AG09309 (cell line): ENCODE results near the gene CNNM2.

ENCODE experiments used
- DNase-seq: peaks from one replicate; pipeline ENCODE4 v3.0.0-alpha.2; 2010; ENCODE audit warnings: low read depth
- H3K4me3 ChIP-seq: 2 replicates; pipeline ENCODE4 v1.5.1; 2011; ENCODE audit warnings: mild to moderate bottlenecking, low read depth, low read length, moderate library complexity; ENCODE audit not compliant: control insufficient read depth
- CTCF ChIP-seq: IDR thresholded peaks from 2 replicates; pipeline ENCODE4 v1.5.1; 2011; ENCODE audit warnings: mild to moderate bottlenecking, low read depth, low read length, inconsistent platforms; ENCODE audit not compliant: insufficient read depth, control insufficient read depth; ENCODE audit errors: missing control alignments

The CNNM2 gene

GRCh38 chr10:103111031-103111917, 193.2 kb downstream of the CNNM2 start:
- peak; percentile 10 for TF ChIP-seq CTCF
- H3K4me3 ChIP-seq = no peak overlapping the region
- no peak for DNase-seq

GRCh38 chr10:103111918-103112877, 194.1 kb downstream of the CNNM2 start:
- H3K4me3 ChIP-seq = no peak overlapping the region
- no peak for TF ChIP-seq CTCF
- DNase-seq = no peak

- H3K4me3 ChIP-seq = no peak overlapping the region
- no peak for TF ChIP-seq CTCF
- no peak for DNase-seq
Observed at GRCh38 chr10:103114876-103115275, 196.8 kb downstream of the CNNM2 start.

GRCh38 chr10:103117247-103117646, 199.2 kb downstream of the CNNM2 start:
- DNase-seq = no peak

GRCh38 chr10:103120546-103120945, 202.5 kb downstream of the CNNM2 start:
- H3K4me3 ChIP-seq = no peak overlapping the region
- DNase-seq = no peak
- no peak for TF ChIP-seq CTCF

More at GRCh38 chr10:103117247-103117646, 199.2 kb downstream of the CNNM2 start:
- no peak for TF ChIP-seq CTCF
- no peak overlapping the region for H3K4me3 ChIP-seq

- no peak for TF ChIP-seq CTCF
- no peak for DNase-seq
- no peak overlapping the region for H3K4me3 ChIP-seq
Observed at GRCh38 chr10:103120977-103121735, 203.1 kb downstream of the CNNM2 start.
